AG04449 (cell line): ENCODE results near the gene ALDH1A3.
A peak's percentile ranks its signal among the peaks of the same experiment; 100 is the strongest.

ENCODE experiments used
- CTCF ChIA-PET: fragments of 350-600 bp; formaldehyde crosslinking; extraction: SDS; loops from one replicate; lab custom pipeline; 2021; ENCODE audit warnings: antibody characterized with exemption; lab: Yijun Ruan, JAX
- POLR2A ChIA-PET: fragments of 400-600, 350-600 bp; formaldehyde crosslinking; extraction: SDS; loops from one replicate; lab custom pipeline; 2020; ENCODE audit warnings: antibody characterized with exemption, inconsistent platforms; lab: Yijun Ruan, JAX
- DNase-seq: peaks from one replicate; pipeline ENCODE4 v3.0.0-alpha.2; 2010; ENCODE audit warnings: low read depth, low spot score
- H3K4me3 ChIP-seq: 2 replicates; pipeline ENCODE4 v1.5.1; 2011; ENCODE audit warnings: low read depth, mild to moderate bottlenecking, control low read depth, low read length
- CTCF ChIP-seq: IDR thresholded peaks from one replicate; pipeline ENCODE4 v1.5.1; 2011; ENCODE audit warnings: mild to moderate bottlenecking, moderate library complexity, low read length, control low read depth, inconsistent platforms; ENCODE audit not compliant: insufficient read depth; ENCODE audit errors: missing control alignments

The ALDH1A3 gene

GRCh38 chr15:100869151-100869999, 10.3 kb upstream of the ALDH1A3 start:
- no peak overlapping the region for H3K4me3 ChIP-seq
- TF ChIP-seq CTCF = peak; percentile 18
- CTCF ChIA-PET = interaction anchor here (0.8 to 5.0 kb wide), 10 partner anchors 9 to 242 kb away, joined by 3 to 50 read pairs (median 5); no protein-coding TSS in a partner anchor
- POLR2A ChIA-PET = no interaction called here
- DNase-seq = no peak

GRCh38 chr15:100873029-100873677, 6.5 kb upstream of the ALDH1A3 start:
- ChIA-PET CTCF (interaction anchor here (0.5 to 5.0 kb wide), 51 partner anchors 9 to 1599 kb away, joined by 3 to 50 read pairs (median 6); partner anchors contain the start of gene LRRK1), POLR2A (no interaction called here)
- DNase-seq = peak; percentile 73
- peak; percentile 78 for TF ChIP-seq CTCF
- no peak overlapping the region for H3K4me3 ChIP-seq

- no peak for TF ChIP-seq CTCF
- ChIA-PET CTCF (interaction anchor here (0.9 to 3.2 kb wide), 18 partner anchors 10 to 254 kb away, joined by 3 to 21 read pairs (median 4); no protein-coding TSS in a partner anchor), POLR2A (no interaction called here)
- no peak for DNase-seq
- H3K4me3 ChIP-seq = no peak overlapping the region
Observed at GRCh38 chr15:100875495-100875894, 4.1 kb upstream of the ALDH1A3 start.

GRCh38 chr15:100875976-100876375, 3.7 kb upstream of the ALDH1A3 start:
- DNase-seq = no peak
- TF ChIP-seq CTCF = no peak
- ChIA-PET CTCF (interaction anchor here (0.7 to 3.2 kb wide), 17 partner anchors 8 to 254 kb away, joined by 3 to 21 read pairs (median 4); no protein-coding TSS in a partner anchor), POLR2A (no interaction called here)
- H3K4me3 ChIP-seq = no peak overlapping the region

- CTCF ChIA-PET = interaction anchor here (0.7 to 2.4 kb wide), 13 partner anchors 9 to 252 kb away, joined by 3 to 10 read pairs (median 3); no protein-coding TSS in a partner anchor
- H3K4me3 ChIP-seq = no peak overlapping the region
- no peak for DNase-seq
- POLR2A ChIA-PET = no interaction called here
- no peak for TF ChIP-seq CTCF
Observed at GRCh38 chr15:100877551-100877950, 2.1 kb upstream of the ALDH1A3 start.
